K562 (cell line): ENCODE measurements around the gene FIG4. TPM values are rescaled to one million over a fixed set of nuclear protein-coding genes. Genes with fewer than 3 reads are reported as not detected.
A peak's percentile ranks its signal among the peaks of the same experiment; 100 is the strongest.

ENCODE experiments used
- BRF2 ChIP-seq: IDR thresholded peaks from 3 replicates; pipeline ENCODE4 v1.6.1; 2011; ENCODE audit warnings: borderline replicate concordance, mild to moderate bottlenecking; ENCODE audit not compliant: insufficient read length, insufficient read depth
- CEBPB ChIP-seq: fragments of 450-650 bp; IDR thresholded peaks from 2 replicates; pipeline ENCODE4 v1.6.1; 2016; ENCODE audit warnings: missing genetic modification characterization, missing compliant biosample characterization
- DMBX1 ChIP-seq: fragments of 250-450 bp; sonication (Bioruptor Pico); IDR thresholded peaks from 2 replicates; pipeline ENCODE4 v1.8.0; 2022; ENCODE audit warnings: inconsistent platforms, mild to moderate bottlenecking, moderate library complexity, borderline replicate concordance
- FOS ChIP-seq: IDR thresholded peaks from 3 replicates; pipeline ENCODE4 v1.6.1; 2011; ENCODE audit not compliant: insufficient read length; ENCODE audit errors: extremely low read depth
- FOXJ2 ChIP-seq: fragments of 200-800 bp; sonication (Bioruptor generic); IDR thresholded peaks from 2 replicates; pipeline ENCODE4 v1.6.1; 2016; ENCODE audit warnings: missing genetic modification characterization, missing compliant biosample characterization
- GABPA ChIP-seq: fragments of 200-800 bp; sonication (Bioruptor generic); conservative IDR thresholded peaks from 2 replicates; pipeline ENCODE4 v1.6.1; 2016; ENCODE audit warnings: low read depth, missing genetic modification characterization, missing compliant biosample characterization
- HLTF ChIP-seq: fragments of 450-650 bp; IDR thresholded peaks from 2 replicates; pipeline ENCODE4 v1.6.1; 2016
- KAT7 ChIP-seq: sonication (generic); formaldehyde crosslinking; IDR thresholded peaks from 2 replicates; pipeline ENCODE4 v1.8.0; 2022; ENCODE audit warnings: missing genetic modification reagents, mild to moderate bottlenecking, borderline replicate concordance
- MGA ChIP-seq: fragments of 450-650 bp; IDR thresholded peaks from 2 replicates; pipeline ENCODE4 v1.6.1; 2016; ENCODE audit warnings: mild to moderate bottlenecking, moderate library complexity
- NFIX ChIP-seq: fragments of 250-450 bp; sonication (Bioruptor Pico); IDR thresholded peaks from 2 replicates; pipeline ENCODE4 v1.4.0; 2020; ENCODE audit warnings: low read depth, mild to moderate bottlenecking, moderate library complexity
- NR2C2 ChIP-seq, 2 experiments: fragments of 200-800 bp in 1 of 2; sonication (Bioruptor generic) in 1 of 2; sonication (generic) in 1 of 2; formaldehyde crosslinking in 1 of 2; IDR thresholded peaks; 2 replicates each; pipeline versions ENCODE4 v1.6.1 to v1.8.0; 2016 to 2022; ENCODE audit warnings: mild to moderate bottlenecking in 1 of 2, missing compliant biosample characterization in 1 of 2, missing genetic modification characterization in 1 of 2, missing genetic modification reagents in 1 of 2
- POLR2A ChIP-seq: fragments of 450-650 bp; conservative IDR thresholded peaks from 2 replicates; pipeline ENCODE4 v1.6.1; 2016
- ZFPM2 ChIP-seq: fragments of 250-450 bp; sonication (Bioruptor Pico); IDR thresholded peaks from 2 replicates; pipeline ENCODE4 v1.5.1; 2022; ENCODE audit warnings: mild to moderate bottlenecking
- ZNF551 ChIP-seq: fragments of 250-450 bp; sonication (Bioruptor Pico); IDR thresholded peaks from 2 replicates; pipeline ENCODE4 v1.5.0; 2021; ENCODE audit warnings: mild to moderate bottlenecking, moderate library complexity
- ZNF586 ChIP-seq: fragments of 450-650 bp; formaldehyde crosslinking; conservative IDR thresholded peaks from 2 replicates; pipeline ENCODE4 v1.4.0; 2020; ENCODE audit warnings: mild to moderate bottlenecking, moderate library complexity
- polyA plus RNA-seq, 8 experiments: library from polyadenylated mRNA; depleted of rRNA in 4 of 8; stranded (reverse) in 5 of 8; unstranded in 3 of 8; fragments of >200 nt; fragmentation: Nextera tagmentation in 2 of 8; fragmentation: Illumina TruSeq in 1 of 8; extraction: Ambion mirVana in 2 of 8; extraction: Trizol in 1 of 8; gene quantifications; 2 replicates each; pipeline versions ENCODE4 v1.2.1 to v1.2.3, GENCODE V29; 2011 to 2014; ENCODE audit warnings: inconsistent platforms in 1 of 8, missing spikeins in 1 of 8
- total RNA-seq, 7 experiments: library from RNA; depleted of rRNA in 6 of 7; stranded (reverse); fragments of >200 nt in 6 of 7; fragmentation: Illumina TruSeq in 2 of 7; extraction: Trizol in 2 of 7; gene quantifications; 2 replicates each; pipeline versions ENCODE4 v1.2.1 to v1.2.3, GENCODE V29; 2011 to 2021; ENCODE audit warnings: low replicate concordance in 1 of 7

Gene FIG4
- total and polyA plus RNA-seq, 9 of the 15 experiments (the other 6 are each of a cell fraction or from before 2014, with no cell fraction given): 1.5 to 6.8 (median 4.3) TPM

DNA sequence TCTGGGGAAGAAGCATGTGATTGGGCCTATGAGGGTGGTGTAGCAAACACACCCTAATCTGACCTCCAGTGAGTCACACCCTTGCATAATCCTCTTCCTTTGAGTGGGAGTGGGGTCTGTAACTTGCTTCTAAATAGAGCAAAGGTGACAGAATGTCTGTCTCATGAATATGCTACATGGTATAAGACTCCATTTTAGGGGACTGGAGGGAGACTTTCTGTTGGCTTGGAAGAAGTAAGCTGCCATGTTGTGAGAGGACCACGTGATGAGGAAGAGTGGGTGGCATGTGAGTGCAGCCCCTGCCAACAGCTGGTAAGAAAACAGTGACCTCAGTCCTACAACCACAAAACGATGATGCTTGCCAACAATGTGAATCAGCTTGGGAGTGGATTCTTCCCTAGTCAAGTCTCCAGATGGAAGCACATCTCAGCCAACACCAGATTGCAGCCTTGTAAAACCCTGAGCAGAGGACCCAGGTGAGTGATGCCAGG is 3.8 kb upstream of the FIG4 start (continued):
- no peak for TF ChIP-seq NFIX
- TF ChIP-seq NR2C2 (CRISPR knock-in tag; IDR thresholded peaks at IDR 0.05): no peak
- peak; percentile 67; the same call in 1 of the 2 replicates for TF ChIP-seq NR2C2 (tag; IDR thresholded peaks at IDR 0.05)
- no peak for TF ChIP-seq ZFPM2 (CRISPR knock-in tag)
- TF ChIP-seq HLTF: no peak
- TF ChIP-seq BRF2: no peak
- TF ChIP-seq MGA: no peak
- TF ChIP-seq CEBPB: peak; percentile 78
- TF ChIP-seq KAT7 (CRISPR knock-in tag): no peak
- TF ChIP-seq POLR2A: no peak
- TF ChIP-seq DMBX1 (CRISPR knock-in tag): no peak
- TF ChIP-seq ZNF551 (CRISPR knock-in tag): no peak
- TF ChIP-seq ZNF586 (CRISPR knock-in tag): no peak
- TF ChIP-seq FOS: no peak
- no peak for TF ChIP-seq GABPA (tag)
- no peak for TF ChIP-seq FOXJ2
